ENCODE results near the gene CNOT2. TPM values are rescaled to one million over a fixed set of nuclear protein-coding genes. Genes with fewer than 3 reads are reported as not detected.
A peak's percentile ranks its signal among the peaks of the same experiment; 100 is the strongest.

CNOT2 gene
- total RNA-seq, 1 experiment from 2014 or later: 82.9 TPM

GRCh38 chr12:70271025-70271424 is 27.8 kb downstream of the CNOT2 start:
- no peaks in the 10 kb centered on the region; the same call in 1 of the 2 replicates for H3K4me1 ChIP-seq (ENCODE audit: insufficient read depth, low read length)
- no peaks in the 10 kb centered on the region for H3K9me3 Mint-ChIP-seq
- no peaks in the 10 kb centered on the region for H3K79me1 ChIP-seq (ENCODE audit: insufficient read depth, low read depth, low read length, poor library complexity, severe bottlenecking)
- H3K4me3 Mint-ChIP-seq: no peak overlapping the region
- no peaks in the 10 kb centered on the region for H3K23me2 ChIP-seq (ENCODE audit: insufficient read length, low read depth, low read length, poor library complexity, severe bottlenecking)
- H3K79me2 ChIP-seq (ENCODE audit: insufficient read depth, low read length): peaks cover 27% of the 10 kb centered on the region; the same call in 1 of the 2 replicates
- H3K27ac ChIP-seq (ENCODE audit: insufficient read length, low read depth, low read length): no peak overlapping the region
- no peak overlapping the region for H2BK12ac ChIP-seq (ENCODE audit: insufficient read length, low read depth, low read length)
- no peaks in the 10 kb centered on the region for H4K20me1 ChIP-seq (ENCODE audit: control insufficient read depth, insufficient read depth, insufficient read length)
- peaks cover 0 to 8% (median 4%) of the 10 kb centered on the region in 3 experiments; a peak in 2 of 7 replicates for H3K36me3 Mint-ChIP-seq (ENCODE audit: insufficient read depth in 1 of 3, low read depth in 3 of 3)
- no peak overlapping the region for H2AK5ac ChIP-seq (ENCODE audit: insufficient read length, low read length)
- no peak overlapping the region for H4K8ac ChIP-seq (replicated peaks; ENCODE audit: insufficient read length, low read depth, low read length)
- no peak overlapping the region for H4K5ac ChIP-seq (ENCODE audit: insufficient read length, low read depth, low read length)
- no peak overlapping the region for H2AFZ ChIP-seq (ENCODE audit: low read length)
- no peak overlapping the region for H3K14ac ChIP-seq (ENCODE audit: insufficient read depth, low read length)
- H2BK5ac ChIP-seq (ENCODE audit: insufficient read length, low read length): no peak overlapping the region
- no peak overlapping the region for H3K4me2 ChIP-seq (ENCODE audit: insufficient read depth, insufficient read length, low read length)
- no peak overlapping the region for H4K91ac ChIP-seq (ENCODE audit: insufficient read length, low read depth, low read length)
- no peaks in the 10 kb centered on the region for H3K27me3 Mint-ChIP-seq (ENCODE audit: low read depth)
- H3K9ac ChIP-seq (ENCODE audit: extremely low read depth, insufficient read length, low read length): no peak overlapping the region
- peak overlapping the region in 1 of 3 experiments; percentile 14; a peak in 1 of 7 replicates for H3K27ac Mint-ChIP-seq
- H3K27me3 ChIP-seq (ENCODE audit: insufficient read depth, low read length): no peaks in the 10 kb centered on the region
- H2BK15ac ChIP-seq (ENCODE audit: low read depth, low read length): no peak overlapping the region
- H3K18ac ChIP-seq (ENCODE audit: insufficient read length, low read depth, low read length): no peak overlapping the region
- H2BK120ac ChIP-seq (ENCODE audit: low read depth, low read length, poor library complexity, severe bottlenecking): no peak overlapping the region
- H3K4me1 Mint-ChIP-seq: peaks cover 32 to 51% of the 10 kb centered on the region in 2 experiments
- no peak overlapping the region for H3K56ac ChIP-seq (ENCODE audit: insufficient read length, low read depth, low read length)
- no peak overlapping the region for H2BK20ac ChIP-seq (ENCODE audit: low read depth, low read length, poor library complexity, severe bottlenecking)
- H3K9me3 ChIP-seq (ENCODE audit: control insufficient read depth, low read depth, low read length): no peaks in the 10 kb centered on the region
- no peak for DNase-seq
- no peak for TF ChIP-seq CTCF (conservative IDR thresholded peaks at IDR 0.05)
- H3K4ac ChIP-seq (ENCODE audit: low read depth, low read length): no peak overlapping the region
- no peak overlapping the region for H3K23ac ChIP-seq (ENCODE audit: insufficient read length, low read depth, low read length)
- no peak overlapping the region for H3T11ph ChIP-seq (ENCODE audit: low read length)

Data from H9 (cell line).